ENCODE measurements around the gene DHRS11.
"Not testable (repeated sequence)": the region's sequence is repeated elsewhere in the genome, so short reads cannot be mapped to it uniquely, and the experiment has no call there.

Gene DHRS11

GRCh38 chr17:36605028-36605427 is 13.3 kb downstream of the DHRS11 start:
- not testable (repeated sequence) for H3K4me3 ChIP-seq (ENCODE audit: low read depth in 1 of 2, low read length in 2 of 2); H3K36me3 ChIP-seq (ENCODE audit: control insufficient read depth in 1 of 2, insufficient read depth in 2 of 2, low read length in 2 of 2); H3K27me3 ChIP-seq (ENCODE audit: low read depth, low read length); H3K27ac ChIP-seq (ENCODE audit: low read length); H3K9me3 ChIP-seq (ENCODE audit: control insufficient read depth in 1 of 2, low read length in 2 of 2)
- peaks cover 12 to 18% of the 10 kb centered on the region in 2 donors for H3K4me1 ChIP-seq (ENCODE audit: control insufficient read depth in 1 of 2, insufficient read depth in 2 of 2, low read length in 2 of 2)

GRCh38 chr17:36608280-36608679 is 16.6 kb downstream of the DHRS11 start:
- H3K4me1 ChIP-seq (ENCODE audit: control insufficient read depth in 1 of 2, insufficient read depth in 2 of 2, low read length in 2 of 2) = peaks cover 5 to 6% of the 10 kb centered on the region in 2 donors
- no peaks in the 10 kb centered on the region for H3K36me3 ChIP-seq (ENCODE audit: control insufficient read depth in 1 of 2, insufficient read depth in 2 of 2, low read length in 2 of 2)
- H3K4me3 ChIP-seq (ENCODE audit: low read depth in 1 of 2, low read length in 2 of 2) = no peak overlapping the region
- H3K9me3 ChIP-seq (ENCODE audit: control insufficient read depth in 1 of 2, low read length in 2 of 2) = no peaks in the 10 kb centered on the region
- H3K27ac ChIP-seq (ENCODE audit: low read length) = no peak overlapping the region
- peaks cover 5% of the 10 kb centered on the region for H3K27me3 ChIP-seq (ENCODE audit: low read depth, low read length)

- H3K27ac ChIP-seq (ENCODE audit: low read length) = no peak overlapping the region
- H3K4me3 ChIP-seq (ENCODE audit: low read depth in 1 of 2, low read length in 2 of 2) = no peak overlapping the region
- H3K36me3 ChIP-seq (ENCODE audit: control insufficient read depth in 1 of 2, insufficient read depth in 2 of 2, low read length in 2 of 2) = no peaks in the 10 kb centered on the region
- peaks cover 5 to 6% of the 10 kb centered on the region in 2 donors for H3K4me1 ChIP-seq (ENCODE audit: control insufficient read depth in 1 of 2, insufficient read depth in 2 of 2, low read length in 2 of 2)
- no peaks in the 10 kb centered on the region for H3K9me3 ChIP-seq (ENCODE audit: control insufficient read depth in 1 of 2, low read length in 2 of 2)
- H3K27me3 ChIP-seq (ENCODE audit: low read depth, low read length) = peaks cover 12% of the 10 kb centered on the region
Measured at GRCh38 chr17:36608794-36609497, 17.3 kb downstream of the DHRS11 start.

GRCh38 chr17:36609498-36609862 is 17.8 kb downstream of the DHRS11 start:
- Histone ChIP-seq H3K9me3 (ENCODE audit: control insufficient read depth in 1 of 2, low read length in 2 of 2) (no peaks in the 10 kb centered on the region), H3K4me3 (ENCODE audit: low read depth in 1 of 2, low read length in 2 of 2) (no peak overlapping the region)

GRCh38 chr17:36610474-36610873 is 18.8 kb downstream of the DHRS11 start:
- no peaks in the 10 kb centered on the region for H3K9me3 ChIP-seq (ENCODE audit: control insufficient read depth in 1 of 2, low read length in 2 of 2)
- peaks cover 13% of the 10 kb centered on the region for H3K27me3 ChIP-seq (ENCODE audit: low read depth, low read length)
- H3K27ac ChIP-seq (ENCODE audit: low read length) = no peak overlapping the region

More at GRCh38 chr17:36609498-36609862, 17.8 kb downstream of the DHRS11 start:
- no peaks in the 10 kb centered on the region for H3K36me3 ChIP-seq (ENCODE audit: control insufficient read depth in 1 of 2, insufficient read depth in 2 of 2, low read length in 2 of 2)
- H3K4me1 ChIP-seq (ENCODE audit: control insufficient read depth in 1 of 2, insufficient read depth in 2 of 2, low read length in 2 of 2) = peaks cover 5 to 6% of the 10 kb centered on the region in 2 donors
- no peak overlapping the region for H3K27ac ChIP-seq (ENCODE audit: low read length)
- H3K27me3 ChIP-seq (ENCODE audit: low read depth, low read length) = peaks cover 13% of the 10 kb centered on the region

GRCh38 chr17:36611345-36612072 is 19.8 kb downstream of the DHRS11 start:
- no peaks in the 10 kb centered on the region for H3K36me3 ChIP-seq (ENCODE audit: control insufficient read depth in 1 of 2, insufficient read depth in 2 of 2, low read length in 2 of 2)

More at GRCh38 chr17:36610474-36610873, 18.8 kb downstream of the DHRS11 start:
- H3K36me3 ChIP-seq (ENCODE audit: control insufficient read depth in 1 of 2, insufficient read depth in 2 of 2, low read length in 2 of 2) = no peaks in the 10 kb centered on the region
- H3K4me1 ChIP-seq (ENCODE audit: control insufficient read depth in 1 of 2, insufficient read depth in 2 of 2, low read length in 2 of 2) = peaks cover 5 to 6% of the 10 kb centered on the region in 2 donors
- no peak overlapping the region for H3K4me3 ChIP-seq (ENCODE audit: low read depth in 1 of 2, low read length in 2 of 2)

GRCh38 chr17:36612323-36612722 is 20.6 kb downstream of the DHRS11 start:
- H3K27ac ChIP-seq (ENCODE audit: low read length) = no peak overlapping the region
- no peaks in the 10 kb centered on the region for H3K9me3 ChIP-seq (ENCODE audit: control insufficient read depth in 1 of 2, low read length in 2 of 2)
- H3K36me3 ChIP-seq (ENCODE audit: control insufficient read depth in 1 of 2, insufficient read depth in 2 of 2, low read length in 2 of 2) = no peaks in the 10 kb centered on the region
- H3K4me3 ChIP-seq (ENCODE audit: low read depth in 1 of 2, low read length in 2 of 2) = no peak overlapping the region
- H3K4me1 ChIP-seq (ENCODE audit: control insufficient read depth in 1 of 2, insufficient read depth in 2 of 2, low read length in 2 of 2) = peaks cover 5 to 6% of the 10 kb centered on the region in 2 donors
- peaks cover 13% of the 10 kb centered on the region for H3K27me3 ChIP-seq (ENCODE audit: low read depth, low read length)

More at GRCh38 chr17:36611345-36612072, 19.8 kb downstream of the DHRS11 start:
- Histone ChIP-seq H3K27ac (ENCODE audit: low read length) (no peak overlapping the region), H3K27me3 (ENCODE audit: low read depth, low read length) (peaks cover 13% of the 10 kb centered on the region), H3K4me3 (ENCODE audit: low read depth in 1 of 2, low read length in 2 of 2) (no peak overlapping the region), H3K9me3 (ENCODE audit: control insufficient read depth in 1 of 2, low read length in 2 of 2) (no peaks in the 10 kb centered on the region), H3K4me1 (ENCODE audit: control insufficient read depth in 1 of 2, insufficient read depth in 2 of 2, low read length in 2 of 2) (peaks cover 5 to 6% of the 10 kb centered on the region in 2 donors)

- Histone ChIP-seq H3K9me3 (ENCODE audit: control insufficient read depth in 1 of 2, low read length in 2 of 2) (no peaks in the 10 kb centered on the region), H3K4me3 (ENCODE audit: low read depth in 1 of 2, low read length in 2 of 2) (no peak overlapping the region), H3K27ac (ENCODE audit: low read length) (no peak overlapping the region), H3K4me1 (ENCODE audit: control insufficient read depth in 1 of 2, insufficient read depth in 2 of 2, low read length in 2 of 2) (peaks cover 5 to 6% of the 10 kb centered on the region in 2 donors), H3K36me3 (ENCODE audit: control insufficient read depth in 1 of 2, insufficient read depth in 2 of 2, low read length in 2 of 2) (no peaks in the 10 kb centered on the region), H3K27me3 (ENCODE audit: low read depth, low read length) (peaks cover 13% of the 10 kb centered on the region)
Measured at GRCh38 chr17:36613155-36613554, 21.5 kb downstream of the DHRS11 start.

GRCh38 chr17:36614081-36614480 is 22.4 kb downstream of the DHRS11 start:
- H3K4me1 ChIP-seq (ENCODE audit: control insufficient read depth in 1 of 2, insufficient read depth in 2 of 2, low read length in 2 of 2) = peaks cover 2 to 3% of the 10 kb centered on the region in 2 donors
- no peak overlapping the region for H3K4me3 ChIP-seq (ENCODE audit: low read depth in 1 of 2, low read length in 2 of 2)
- H3K27me3 ChIP-seq (ENCODE audit: low read depth, low read length) = peaks cover 13% of the 10 kb centered on the region
- H3K9me3 ChIP-seq (ENCODE audit: control insufficient read depth in 1 of 2, low read length in 2 of 2) = no peaks in the 10 kb centered on the region
- H3K36me3 ChIP-seq (ENCODE audit: control insufficient read depth in 1 of 2, insufficient read depth in 2 of 2, low read length in 2 of 2) = no peaks in the 10 kb centered on the region
- no peak overlapping the region for H3K27ac ChIP-seq (ENCODE audit: low read length)

GRCh38 chr17:36614933-36615332 is 23.3 kb downstream of the DHRS11 start:
- H3K9me3 ChIP-seq (ENCODE audit: control insufficient read depth in 1 of 2, low read length in 2 of 2) = no peaks in the 10 kb centered on the region
- H3K4me1 ChIP-seq (ENCODE audit: control insufficient read depth in 1 of 2, insufficient read depth in 2 of 2, low read length in 2 of 2) = no peaks in the 10 kb centered on the region
- H3K27ac ChIP-seq (ENCODE audit: low read length) = no peak overlapping the region
- peaks cover 13% of the 10 kb centered on the region for H3K27me3 ChIP-seq (ENCODE audit: low read depth, low read length)
- no peaks in the 10 kb centered on the region for H3K36me3 ChIP-seq (ENCODE audit: control insufficient read depth in 1 of 2, insufficient read depth in 2 of 2, low read length in 2 of 2)
- H3K4me3 ChIP-seq (ENCODE audit: low read depth in 1 of 2, low read length in 2 of 2) = no peak overlapping the region

- no peak overlapping the region for H3K4me3 ChIP-seq (ENCODE audit: low read depth in 1 of 2, low read length in 2 of 2)
- H3K4me1 ChIP-seq (ENCODE audit: control insufficient read depth in 1 of 2, insufficient read depth in 2 of 2, low read length in 2 of 2) = no peaks in the 10 kb centered on the region
- no peaks in the 10 kb centered on the region for H3K36me3 ChIP-seq (ENCODE audit: control insufficient read depth in 1 of 2, insufficient read depth in 2 of 2, low read length in 2 of 2)
- no peak overlapping the region for H3K27ac ChIP-seq (ENCODE audit: low read length)
- H3K9me3 ChIP-seq (ENCODE audit: control insufficient read depth in 1 of 2, low read length in 2 of 2) = no peaks in the 10 kb centered on the region
- H3K27me3 ChIP-seq (ENCODE audit: low read depth, low read length) = peaks cover 13% of the 10 kb centered on the region
Measured at GRCh38 chr17:36616061-36617029, 24.7 kb downstream of the DHRS11 start.

Measured in muscle layer of duodenum (tissue), 2 donors.